PC-9 (cell line): ENCODE results near the gene MTCH2. TPM values are rescaled to one million over a fixed set of nuclear protein-coding genes. Genes with fewer than 3 reads are reported as not detected.

Experiments
- BruUV-seq: library from RNA; stranded (reverse); fragments of 400-500 nt; replicated peaks from 2 replicates; lab custom pipeline; 2021; lab: Mats Ljungman, UMichigan
- CTCF ChIA-PET: fragments of 300-600 bp; sonication (Branson Sonifier 250); formaldehyde crosslinking; loops from one replicate; lab custom pipeline; 2022; ENCODE audit warnings: antibody characterized with exemption; lab: Charles Lee
- POLR2A ChIA-PET: fragments of 300-600 bp; sonication (Branson Sonifier 250); formaldehyde crosslinking; loops from one replicate; lab custom pipeline; 2022; ENCODE audit warnings: antibody characterized with exemption; ENCODE audit not compliant: unreplicated experiment; lab: Charles Lee
- DNase-seq, 2 experiments: peaks; one replicate each; pipeline versions ENCODE4 v3.0.0 to v3.0.0-alpha.2; 2015 to 2022; ENCODE audit warnings: mixed read lengths in 1 of 2
- H2AFZ ChIP-seq: fragments of 200-600 bp; sonication (generic); 2 replicates; pipeline ENCODE4 v1.8.1; 2017; ENCODE audit warnings: antibody characterized with exemption
- H3F3A ChIP-seq: fragments of 200-600 bp; sonication (generic); 2 replicates; pipeline ENCODE4 v1.8.1; 2017; ENCODE audit warnings: antibody characterized with exemption, mild to moderate bottlenecking, low read depth; ENCODE audit not compliant: insufficient read depth
- H3K27ac ChIP-seq: fragments of 200-600 bp; sonication (generic); 2 replicates; pipeline ENCODE4 v1.6.1; 2016; ENCODE audit warnings: mixed run types
- H3K27me3 ChIP-seq: fragments of 200-600 bp; sonication (generic); 2 replicates; pipeline ENCODE4 v1.6.1; 2016; ENCODE audit warnings: low read depth, mixed run types; ENCODE audit not compliant: insufficient read depth
- H3K36me3 ChIP-seq: fragments of 200-600 bp; sonication (generic); 2 replicates; pipeline ENCODE4 v1.6.1; 2016; ENCODE audit warnings: low read depth, mixed run types
- H3K4me1 ChIP-seq: fragments of 200-600 bp; sonication (generic); replicated peaks from 2 replicates; pipeline ENCODE4 v1.6.1; 2016; ENCODE audit warnings: mixed run types; ENCODE audit not compliant: insufficient read depth
- H3K4me2 ChIP-seq: fragments of 200-600 bp; sonication (generic); 2 replicates; pipeline ENCODE4 v1.6.1; 2017; ENCODE audit warnings: mixed run types
- H3K4me3 ChIP-seq: fragments of 200-600 bp; sonication (generic); 2 replicates; pipeline ENCODE4 v1.6.1; 2016; ENCODE audit warnings: mixed run types
- H3K79me2 ChIP-seq: fragments of 200-600 bp; sonication (generic); 2 replicates; pipeline ENCODE4 v1.6.1; 2017; ENCODE audit warnings: low read depth, mixed run types
- H3K9me2 ChIP-seq: fragments of 200-600 bp; sonication (generic); 2 replicates; pipeline ENCODE4 v1.8.1; 2017; ENCODE audit warnings: mild to moderate bottlenecking; ENCODE audit not compliant: insufficient read depth
- H3K9me3 ChIP-seq: fragments of 200-600 bp; sonication (generic); 2 replicates; pipeline ENCODE4 v1.8.1; 2016; ENCODE audit warnings: low read depth; ENCODE audit not compliant: insufficient read depth
- H4K20me1 ChIP-seq: fragments of 200-600 bp; sonication (generic); 2 replicates; pipeline ENCODE4 v1.8.1; 2017; ENCODE audit not compliant: insufficient read depth
- CTCF ChIP-seq: fragments of 200-600 bp; sonication (generic); conservative IDR thresholded peaks from 2 replicates; pipeline ENCODE4 v1.6.1; 2017; ENCODE audit warnings: mixed run types, antibody characterized with exemption, mild to moderate bottlenecking, moderate library complexity
- EZH2 ChIP-seq: fragments of 200-600 bp; sonication (generic); IDR thresholded peaks from 2 replicates; pipeline ENCODE4 v1.8.0; 2017; ENCODE audit warnings: antibody characterized with exemption, low read depth
- intact Hi-C: fragments of 100-400 bp; cut with micrococcal nuclease; formaldehyde crosslinking; loops from one replicate; pipeline ENCODE4 v1.10.0; 2022; ENCODE audit not compliant: unreplicated experiment
- total RNA-seq: library from RNA; stranded (reverse); gene quantifications from 2 replicates; pipeline ENCODE4 v1.2.3, GENCODE V29; 2021

The MTCH2 gene
- total RNA-seq, 1 experiment from 2014 or later: 147 TPM

GRCh38 chr11:47587723-47588326, 54.5 kb downstream of the MTCH2 start:
- H4K20me1 ChIP-seq: no peaks in the 10 kb centered on the region
- no peaks in the 10 kb centered on the region for H3K9me3 ChIP-seq
- no TSS peak for BruUV-seq
- TF ChIP-seq EZH2 (no peak), CTCF (no peak)
- POLR2A ChIA-PET: interaction anchor here (0.6 kb wide), 1 partner anchor 48 kb away, joined by 4 read pairs; no protein-coding TSS in a partner anchor
- peaks cover 2% of the 10 kb centered on the region; the same call in 1 of the 2 replicates for H3K27me3 ChIP-seq
- H2AFZ ChIP-seq: no peak overlapping the region
- H3K4me3 ChIP-seq: no peak overlapping the region
- no peak for DNase-seq
- peaks cover 7% of the 10 kb centered on the region; the same call in 1 of the 2 replicates for H3F3A ChIP-seq
- H3K79me2 ChIP-seq: no peaks in the 10 kb centered on the region
- no peak overlapping the region for H3K4me2 ChIP-seq
- CTCF ChIA-PET: no interaction called here
- no peaks in the 10 kb centered on the region for H3K36me3 ChIP-seq
- H3K4me1 ChIP-seq: no peaks in the 10 kb centered on the region
- intact Hi-C loops: no loop called here
- no peak overlapping the region for H3K27ac ChIP-seq
- H3K9me2 ChIP-seq: no peaks in the 10 kb centered on the region

- H3K27me3 ChIP-seq: no peaks in the 10 kb centered on the region
- no peak overlapping the region for H2AFZ ChIP-seq
- H3K9me2 ChIP-seq: no peaks in the 10 kb centered on the region
- POLR2A ChIA-PET: interaction anchor here (0.6 kb wide), 1 partner anchor 48 kb away, joined by 4 read pairs; no protein-coding TSS in a partner anchor
- H3F3A ChIP-seq: peaks cover 3% of the 10 kb centered on the region; the same call in 1 of the 2 replicates
- no peaks in the 10 kb centered on the region for H4K20me1 ChIP-seq
- H3K36me3 ChIP-seq: 0 out of 2 replicates have a peak, but pooled peaks cover 4% of the 10 kb centered on the region
- intact Hi-C loops: no loop called here
- CTCF ChIA-PET: no interaction called here
- DNase-seq: no peak
- BruUV-seq: no TSS peak
- H3K4me1 ChIP-seq: no peaks in the 10 kb centered on the region
- no peaks in the 10 kb centered on the region for H3K9me3 ChIP-seq
- no peaks in the 10 kb centered on the region for H3K79me2 ChIP-seq
- no peak overlapping the region for H3K27ac ChIP-seq
- TF ChIP-seq EZH2: no peak
- no peak for TF ChIP-seq CTCF
- H3K4me3 ChIP-seq: no peak overlapping the region
- no peak overlapping the region for H3K4me2 ChIP-seq
Measured at GRCh38 chr11:47587039-47587716, 55.2 kb downstream of the MTCH2 start.

GRCh38 chr11:47586098-47586855, 56.1 kb downstream of the MTCH2 start, which contains the start of gene FAM180B:
Gene FAM180B (plus strand): TSS chr11:47586678. CDS start chr11:47586769, 91 bp downstream.
- no peak for DNase-seq
- Histone ChIP-seq H2AFZ (no peak within 1 kb of the TSS), H3K4me3 (no peak within 1 kb of the TSS), H4K20me1 (no peaks in the 10 kb centered on the region), H3K36me3 (0 out of 2 replicates have a peak, but pooled peaks cover 8% of the 10 kb centered on the region), H3K9me3 (no peaks in the 10 kb centered on the region), H3K4me1 (no peaks in the 10 kb centered on the region), H3K4me2 (no peak within 1 kb of the TSS), H3K27ac (no peak within 1 kb of the TSS), H3K27me3 (no peaks in the 10 kb centered on the region), H3K79me2 (no peaks in the 10 kb centered on the region), H3F3A (no peaks in the 10 kb centered on the region; the same call in 1 of the 2 replicates), H3K9me2 (no peaks in the 10 kb centered on the region)
- ChIA-PET CTCF (no interaction called here), POLR2A (no interaction called here)
- intact Hi-C loops: no loop called here
- TF ChIP-seq EZH2 (no peak), CTCF (no peak)
- no TSS peak for BruUV-seq
